PC-3 (cell line): ENCODE measurements around the gene CLMN.
"Not testable (repeated sequence)": the region's sequence is repeated elsewhere in the genome, so short reads cannot be mapped to it uniquely, and the experiment has no call there.

ENCODE experiments used
- EZH2 ChIP-seq: fragments of 300-600 bp; sonication (generic); IDR thresholded peaks from one replicate; pipeline ENCODE4 v1.6.1; 2017; ENCODE audit warnings: antibody characterized with exemption, mild to moderate bottlenecking, low read length; ENCODE audit not compliant: unreplicated experiment
- TF ChIP-seq, protein P1 (sequence below): fragments of 300-600 bp; sonication (generic); conservative IDR thresholded peaks from 2 replicates; pipeline ENCODE4 v1.5.1; 2017; ENCODE audit warnings: antibody characterized with exemption, low read depth, mild to moderate bottlenecking, low read length

DNA sequence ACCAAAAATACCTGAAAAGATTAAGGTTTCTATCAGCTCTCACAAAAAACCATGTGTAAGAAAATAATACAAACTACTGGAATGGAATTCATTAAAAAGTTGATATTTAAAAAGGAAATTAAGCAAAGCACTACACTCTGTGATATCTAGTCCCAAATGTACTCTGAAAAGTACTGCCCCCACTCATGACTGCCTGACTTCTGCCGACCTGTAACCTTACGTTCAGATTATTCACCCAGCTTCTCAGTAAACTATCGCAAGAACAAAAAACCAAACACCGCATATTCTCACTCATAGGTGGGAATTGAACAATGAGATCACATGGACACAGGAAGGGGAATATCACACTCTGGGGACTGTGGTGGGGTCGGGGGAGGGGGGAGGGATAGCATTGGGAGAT lies 181.3 kb downstream of the CLMN start:
- TF ChIP-seq EZH2: not testable (repeated sequence)
- TF ChIP-seq, protein P1, sequence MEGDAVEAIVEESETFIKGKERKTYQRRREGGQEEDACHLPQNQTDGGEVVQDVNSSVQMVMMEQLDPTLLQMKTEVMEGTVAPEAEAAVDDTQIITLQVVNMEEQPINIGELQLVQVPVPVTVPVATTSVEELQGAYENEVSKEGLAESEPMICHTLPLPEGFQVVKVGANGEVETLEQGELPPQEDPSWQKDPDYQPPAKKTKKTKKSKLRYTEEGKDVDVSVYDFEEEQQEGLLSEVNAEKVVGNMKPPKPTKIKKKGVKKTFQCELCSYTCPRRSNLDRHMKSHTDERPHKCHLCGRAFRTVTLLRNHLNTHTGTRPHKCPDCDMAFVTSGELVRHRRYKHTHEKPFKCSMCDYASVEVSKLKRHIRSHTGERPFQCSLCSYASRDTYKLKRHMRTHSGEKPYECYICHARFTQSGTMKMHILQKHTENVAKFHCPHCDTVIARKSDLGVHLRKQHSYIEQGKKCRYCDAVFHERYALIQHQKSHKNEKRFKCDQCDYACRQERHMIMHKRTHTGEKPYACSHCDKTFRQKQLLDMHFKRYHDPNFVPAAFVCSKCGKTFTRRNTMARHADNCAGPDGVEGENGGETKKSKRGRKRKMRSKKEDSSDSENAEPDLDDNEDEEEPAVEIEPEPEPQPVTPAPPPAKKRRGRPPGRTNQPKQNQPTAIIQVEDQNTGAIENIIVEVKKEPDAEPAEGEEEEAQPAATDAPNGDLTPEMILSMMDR: not testable (repeated sequence)
